ENCODE measurements around the gene IL10RB. TPM values are rescaled to one million over a fixed set of nuclear protein-coding genes. Genes with fewer than 3 reads are reported as not detected.

The IL10RB gene
- total RNA-seq, 2 experiments from 2014 or later: 25.3 to 25.9 TPM

DNA sequence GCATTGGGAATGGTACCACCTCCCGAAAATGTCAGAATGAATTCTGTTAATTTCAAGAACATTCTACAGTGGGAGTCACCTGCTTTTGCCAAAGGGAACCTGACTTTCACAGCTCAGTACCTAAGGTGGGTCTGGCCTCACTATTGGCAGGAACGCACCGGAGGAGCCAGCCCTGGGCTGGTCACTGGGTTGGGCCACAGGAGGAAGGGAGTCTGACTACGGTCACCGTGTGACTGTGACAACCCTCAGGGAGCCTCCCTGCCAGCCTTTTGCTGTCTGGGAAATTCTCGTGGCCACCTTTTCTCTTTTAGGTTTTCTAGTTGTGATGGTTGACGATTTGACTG is 2.2 kb downstream of the IL10RB start:
- H3K4me1 Mint-ChIP-seq: peaks cover 56% of the 10 kb centered on the region

DNA sequence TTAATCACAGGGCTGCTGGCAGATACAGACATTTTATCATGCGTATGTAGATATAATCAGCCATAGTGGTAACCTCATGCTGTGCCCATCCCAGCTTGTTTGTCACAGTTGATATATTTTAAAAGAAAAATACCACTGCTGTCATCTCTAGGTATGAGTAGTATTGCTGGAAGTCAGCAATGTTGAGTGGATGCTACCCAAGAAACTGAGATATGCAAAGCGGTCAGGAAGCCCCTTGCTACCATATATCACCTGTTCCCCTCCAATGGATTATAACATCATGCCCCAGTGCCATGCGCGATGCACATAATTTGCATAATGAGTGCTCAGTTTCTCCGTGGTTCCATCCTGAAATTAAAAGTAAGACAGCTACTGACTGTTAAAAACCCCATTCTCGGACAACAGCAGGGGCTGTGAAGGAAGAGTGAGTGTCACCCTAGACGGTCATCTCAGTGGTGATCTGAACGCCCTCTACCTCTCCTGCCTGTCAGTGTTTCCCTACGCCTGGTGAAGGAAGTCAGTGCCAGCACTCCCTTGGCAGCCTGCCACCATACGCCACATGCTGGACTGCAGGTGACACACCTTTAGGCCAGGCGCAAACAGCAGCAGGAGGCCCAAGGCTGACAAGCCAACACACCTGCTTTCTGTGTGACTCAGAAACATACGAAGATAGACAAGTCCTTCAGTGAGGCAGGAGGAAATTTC is 2.7 kb downstream of the IL10RB start:
- peaks cover 53% of the 10 kb centered on the region for H3K4me1 Mint-ChIP-seq
- H3K36me3 Mint-ChIP-seq: peaks cover 56% of the 10 kb centered on the region
- peak overlapping the region; percentile 37 for H3K4me3 Mint-ChIP-seq
- no peaks in the 10 kb centered on the region for H3K9me3 Mint-ChIP-seq
- peak overlapping the region; percentile 55 for H3K27ac Mint-ChIP-seq
- no peaks in the 10 kb centered on the region for H3K27me3 Mint-ChIP-seq
- DNase-seq: no peak

More for the DNA sequence above, 2.2 kb downstream of the IL10RB start:
- Mint-ChIP-seq H3K9me3 (no peaks in the 10 kb centered on the region), H3K27me3 (no peaks in the 10 kb centered on the region), H3K27ac (peak overlapping the region; percentile 55), H3K4me3 (peak overlapping the region; percentile 99), H3K36me3 (peaks cover 55% of the 10 kb centered on the region)
- DNase-seq: no peak

DNA sequence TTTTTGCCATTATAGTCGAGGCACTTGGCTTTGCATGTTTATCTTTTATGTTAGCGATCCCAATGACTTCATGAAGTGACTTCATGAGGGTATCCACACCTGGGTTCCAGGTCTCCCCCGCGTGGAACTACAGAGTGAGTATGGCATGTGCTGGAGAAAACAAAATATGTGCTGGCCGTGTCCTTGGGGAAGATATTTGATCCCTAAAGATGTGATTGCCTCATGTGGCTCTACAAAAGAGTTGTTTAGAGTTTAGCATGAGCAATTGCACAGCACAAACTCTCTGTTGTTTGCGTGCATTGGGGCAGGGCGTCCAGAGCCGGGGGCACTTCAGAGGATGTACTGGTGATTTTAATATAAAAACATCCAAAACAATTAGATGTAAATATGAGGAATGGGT is 4.8 kb downstream of the IL10RB start:
- H3K27ac Mint-ChIP-seq: no peak overlapping the region
- peaks cover 40% of the 10 kb centered on the region for H3K4me1 Mint-ChIP-seq

DNA sequence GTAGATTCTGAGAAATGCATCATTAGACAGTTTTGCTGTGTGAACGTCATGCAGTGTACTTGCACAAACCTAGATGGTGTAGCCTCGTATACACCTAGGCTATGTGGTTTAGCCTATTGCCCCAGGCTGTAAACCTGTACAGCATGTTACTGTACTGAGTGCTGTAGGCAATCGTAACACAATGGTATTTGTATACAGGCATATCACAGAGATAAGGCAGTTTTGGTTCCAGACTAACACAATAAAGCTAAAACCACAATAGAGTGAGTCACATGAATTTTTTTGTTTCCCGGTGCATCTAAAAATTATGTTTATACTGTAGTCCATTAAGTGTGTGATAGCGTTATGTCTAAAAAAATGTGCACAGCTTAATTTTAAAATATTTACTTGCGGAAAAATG is 6.9 kb downstream of the IL10RB start:
- peaks cover 27% of the 10 kb centered on the region for H3K4me1 Mint-ChIP-seq
- no peak overlapping the region for H3K27ac Mint-ChIP-seq
- H3K4me3 Mint-ChIP-seq: no peak overlapping the region
- no peak for DNase-seq
- H3K36me3 Mint-ChIP-seq: peaks cover 59% of the 10 kb centered on the region
- H3K9me3 Mint-ChIP-seq: no peaks in the 10 kb centered on the region
- H3K27me3 Mint-ChIP-seq: no peaks in the 10 kb centered on the region

More for the DNA sequence above, 4.8 kb downstream of the IL10RB start:
- no peaks in the 10 kb centered on the region for H3K27me3 Mint-ChIP-seq
- peaks cover 56% of the 10 kb centered on the region for H3K36me3 Mint-ChIP-seq
- H3K9me3 Mint-ChIP-seq: no peaks in the 10 kb centered on the region
- DNase-seq: no peak
- H3K4me3 Mint-ChIP-seq: no peak overlapping the region

DNA sequence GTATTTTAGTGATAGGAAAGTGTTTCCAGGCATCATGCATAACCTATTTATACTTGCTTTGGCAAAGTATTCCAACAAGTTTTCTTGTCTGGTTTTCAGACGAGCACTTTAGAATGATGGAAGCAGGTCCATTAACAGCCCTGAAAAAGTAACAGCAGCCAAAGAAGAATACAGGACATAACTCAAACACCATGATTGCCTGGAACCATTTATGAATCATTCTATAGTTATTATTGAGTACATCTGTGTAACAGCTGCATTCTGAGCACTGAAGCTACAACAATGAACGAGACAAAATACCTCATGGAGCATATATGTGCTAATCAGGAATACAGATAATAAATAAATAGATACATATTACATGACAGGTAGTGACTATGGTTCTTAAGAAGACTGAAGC is 12.6 kb downstream of the IL10RB start:
- Mint-ChIP-seq H3K27ac (no peak overlapping the region), H3K4me1 (no peaks in the 10 kb centered on the region), H3K27me3 (no peaks in the 10 kb centered on the region), H3K36me3 (peaks cover 54% of the 10 kb centered on the region), H3K4me3 (no peak overlapping the region), H3K9me3 (peaks cover 5% of the 10 kb centered on the region)
- DNase-seq: no peak

DNA sequence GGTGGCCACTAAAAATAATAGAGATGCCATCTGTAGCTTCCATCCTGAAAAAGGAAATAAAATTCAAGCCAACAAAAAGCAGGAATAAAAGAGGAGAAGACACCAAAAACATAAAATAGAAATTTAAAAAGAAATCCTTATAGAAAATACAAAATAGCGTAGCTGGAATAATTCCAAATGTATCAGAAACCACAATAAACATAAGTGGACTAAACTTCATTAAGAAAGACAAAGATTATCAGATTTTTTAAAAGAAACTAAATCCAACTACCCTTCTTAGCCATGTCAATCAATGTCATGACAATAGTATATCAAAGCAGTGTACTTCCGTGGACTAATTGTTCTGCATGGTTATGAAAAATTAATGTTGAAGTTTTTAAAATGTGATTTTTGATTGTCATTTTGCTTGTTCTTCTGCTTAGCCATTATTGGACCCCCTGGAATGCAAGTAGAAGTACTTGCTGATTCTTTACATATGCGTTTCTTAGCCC is 13.2 kb downstream of the IL10RB start:
- no peak overlapping the region for H3K4me3 Mint-ChIP-seq
- peaks cover 5% of the 10 kb centered on the region for H3K9me3 Mint-ChIP-seq
- H3K27me3 Mint-ChIP-seq: no peaks in the 10 kb centered on the region
- H3K4me1 Mint-ChIP-seq: no peaks in the 10 kb centered on the region
- H3K36me3 Mint-ChIP-seq: peaks cover 56% of the 10 kb centered on the region
- no peak overlapping the region for H3K27ac Mint-ChIP-seq
- no peak for DNase-seq

DNA sequence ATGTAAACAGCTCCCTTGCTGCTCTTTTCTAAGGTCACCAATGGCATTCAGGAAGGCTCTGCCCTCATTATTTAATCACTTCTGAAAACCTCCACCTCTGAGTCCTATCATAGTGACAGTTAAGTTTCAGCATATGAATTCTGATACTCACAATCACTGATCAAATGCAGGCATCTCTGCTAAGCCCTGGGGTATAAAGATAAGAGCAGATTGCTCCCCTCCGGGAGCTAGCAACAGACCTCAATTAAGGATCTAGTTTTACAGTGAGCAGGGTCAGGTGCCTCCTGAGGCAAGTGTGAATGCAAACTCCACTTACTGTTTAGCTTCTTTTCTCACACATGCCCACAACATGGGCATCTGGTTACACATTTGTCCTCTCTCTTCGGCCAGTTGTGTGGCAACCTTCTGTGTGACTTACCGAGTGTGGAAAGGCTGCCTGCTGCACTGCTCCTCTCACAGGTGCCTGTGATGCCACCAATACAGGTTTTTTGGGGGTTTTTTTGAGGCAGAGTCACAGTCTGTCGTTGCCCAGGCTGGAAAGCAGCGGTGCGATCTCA is 15.0 kb downstream of the IL10RB start:
- Mint-ChIP-seq H3K4me1 (no peaks in the 10 kb centered on the region), H3K4me3 (no peak overlapping the region), H3K27me3 (no peaks in the 10 kb centered on the region), H3K36me3 (peaks cover 49% of the 10 kb centered on the region), H3K9me3 (peaks cover 5% of the 10 kb centered on the region), H3K27ac (no peak overlapping the region)
- DNase-seq: no peak

DNA sequence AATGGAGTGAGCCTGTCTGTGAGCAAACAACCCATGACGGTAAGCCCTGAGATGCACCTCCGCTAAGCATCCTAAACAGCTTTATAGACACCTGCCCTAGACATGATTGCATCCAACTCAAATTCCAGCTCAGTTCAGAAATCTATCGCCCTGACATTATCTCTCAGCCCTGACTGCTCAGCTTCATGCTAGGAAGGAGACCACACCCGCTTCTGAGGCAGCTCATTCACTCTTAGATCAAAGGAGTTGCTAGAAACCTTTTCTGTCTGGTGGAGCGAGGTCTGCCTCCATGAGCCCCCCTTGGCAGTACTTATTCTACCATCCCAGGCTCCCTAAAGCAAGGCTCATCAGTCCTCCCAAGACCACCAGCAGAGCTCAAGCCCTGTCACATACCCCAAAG is 17.0 kb downstream of the IL10RB start:
- Mint-ChIP-seq H3K27ac (no peak overlapping the region), H3K4me1 (no peaks in the 10 kb centered on the region), H3K36me3 (peaks cover 38% of the 10 kb centered on the region), H3K4me3 (no peak overlapping the region), H3K9me3 (peaks cover 5% of the 10 kb centered on the region), H3K27me3 (no peaks in the 10 kb centered on the region)
- no peak for DNase-seq

DNA sequence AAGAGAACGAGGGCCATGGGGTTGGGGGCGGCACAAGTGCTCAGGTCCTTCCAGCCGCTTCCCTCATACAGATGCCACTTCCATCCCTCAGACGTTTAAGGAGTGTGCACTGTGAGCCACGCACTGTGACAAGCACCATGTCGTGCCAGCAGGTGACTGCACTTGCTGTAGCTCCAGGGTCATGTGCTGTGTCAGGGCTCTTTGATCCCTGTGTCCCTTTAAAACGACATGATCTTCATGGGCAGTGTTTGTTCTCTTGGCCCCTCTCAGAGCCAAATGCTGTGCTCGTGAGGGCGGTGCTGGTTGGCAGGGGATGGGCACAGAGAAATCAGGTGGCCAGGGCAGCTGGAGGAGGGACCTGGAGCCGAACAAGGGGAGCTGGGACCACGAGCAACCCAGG is 19.9 kb downstream of the IL10RB start:
- peaks cover 20% of the 10 kb centered on the region for H3K36me3 Mint-ChIP-seq
- no peak for DNase-seq
- H3K27me3 Mint-ChIP-seq: no peaks in the 10 kb centered on the region
- no peak overlapping the region for H3K4me3 Mint-ChIP-seq
- H3K27ac Mint-ChIP-seq: no peak overlapping the region
- no peaks in the 10 kb centered on the region for H3K4me1 Mint-ChIP-seq
- H3K9me3 Mint-ChIP-seq: no peaks in the 10 kb centered on the region

DNA sequence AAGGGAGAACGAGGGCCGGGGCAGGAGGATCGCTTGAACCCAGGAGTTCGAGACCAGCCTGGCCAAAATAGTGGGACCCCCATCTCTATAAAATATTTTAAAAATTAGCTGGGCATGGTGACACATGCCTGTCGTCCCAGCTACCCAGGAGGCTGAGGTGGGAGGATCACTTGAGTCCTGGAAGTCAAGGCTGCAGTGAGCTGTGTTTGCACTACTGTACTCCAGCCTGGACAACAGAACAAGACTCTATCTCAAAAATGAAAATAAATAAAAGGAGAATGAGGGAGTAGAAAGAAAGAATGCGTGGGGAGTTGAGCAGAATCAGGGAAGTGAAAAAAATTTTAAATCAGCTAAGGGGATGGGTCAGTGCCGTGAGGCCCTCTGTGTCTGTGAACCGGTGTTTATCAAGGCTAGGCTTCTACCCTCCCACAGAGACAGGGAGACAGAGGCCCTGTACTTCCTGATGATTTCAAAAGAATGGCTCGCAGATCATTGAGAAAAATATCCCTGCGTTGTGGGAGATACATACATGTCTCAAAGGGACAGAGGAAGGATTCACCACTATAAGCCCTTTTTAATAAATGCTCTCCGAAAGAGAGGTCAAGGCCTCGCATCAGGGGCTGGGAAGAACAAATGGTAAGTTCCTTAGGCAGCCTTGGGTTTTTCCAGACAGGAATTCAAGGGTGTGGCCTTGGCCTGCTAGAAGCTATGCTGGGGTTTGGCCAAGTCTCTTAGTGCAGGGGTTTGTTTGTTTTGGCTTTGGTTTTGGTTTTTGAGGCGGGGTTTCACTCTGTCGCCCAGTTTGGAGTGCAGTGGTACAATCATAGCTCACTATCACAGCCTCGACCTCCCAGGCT is 20.7 kb downstream of the IL10RB start:
- no peak for DNase-seq
- Mint-ChIP-seq H3K36me3 (peaks cover 20% of the 10 kb centered on the region), H3K9me3 (no peaks in the 10 kb centered on the region), H3K27me3 (no peaks in the 10 kb centered on the region), H3K4me3 (no peak overlapping the region), H3K4me1 (no peaks in the 10 kb centered on the region), H3K27ac (no peak overlapping the region)

DNA sequence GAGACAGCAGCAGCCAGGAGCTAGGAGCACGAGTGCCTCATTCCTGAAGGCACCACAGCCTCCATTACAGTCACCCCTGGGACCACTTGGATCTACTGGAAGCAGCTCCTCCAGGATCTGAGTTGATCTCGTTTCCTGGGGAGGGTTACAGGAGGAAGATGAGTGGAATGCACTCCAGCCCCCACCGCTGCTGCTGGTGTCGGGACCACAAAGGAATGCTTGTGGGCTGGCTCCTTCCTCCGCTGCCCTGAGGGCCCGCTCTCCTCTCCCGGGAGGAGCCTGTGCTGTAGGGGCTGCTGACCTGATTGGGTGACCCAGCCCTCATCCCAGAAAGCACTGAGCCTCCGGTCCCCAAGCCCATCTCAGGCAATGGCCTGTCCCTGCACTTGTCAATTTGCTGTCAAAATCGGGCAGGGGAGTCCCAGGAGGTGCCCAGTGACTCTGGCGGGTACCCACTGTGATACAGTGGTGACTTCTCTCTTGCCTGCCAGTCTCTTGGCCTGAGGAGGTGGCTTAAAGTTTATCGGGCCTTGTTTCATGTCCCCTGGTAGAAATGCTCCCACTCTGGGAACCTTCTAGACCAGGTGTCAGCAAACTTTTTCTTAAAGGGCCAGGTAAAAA is 23.1 kb downstream of the IL10RB start:
- peaks cover 19% of the 10 kb centered on the region for H3K4me1 Mint-ChIP-seq
- H3K36me3 Mint-ChIP-seq: peaks cover 21% of the 10 kb centered on the region
- H3K27me3 Mint-ChIP-seq: no peaks in the 10 kb centered on the region
- no peak for DNase-seq
- H3K9me3 Mint-ChIP-seq: no peaks in the 10 kb centered on the region
- H3K4me3 Mint-ChIP-seq: no peak overlapping the region
- H3K27ac Mint-ChIP-seq: no peak overlapping the region

DNA sequence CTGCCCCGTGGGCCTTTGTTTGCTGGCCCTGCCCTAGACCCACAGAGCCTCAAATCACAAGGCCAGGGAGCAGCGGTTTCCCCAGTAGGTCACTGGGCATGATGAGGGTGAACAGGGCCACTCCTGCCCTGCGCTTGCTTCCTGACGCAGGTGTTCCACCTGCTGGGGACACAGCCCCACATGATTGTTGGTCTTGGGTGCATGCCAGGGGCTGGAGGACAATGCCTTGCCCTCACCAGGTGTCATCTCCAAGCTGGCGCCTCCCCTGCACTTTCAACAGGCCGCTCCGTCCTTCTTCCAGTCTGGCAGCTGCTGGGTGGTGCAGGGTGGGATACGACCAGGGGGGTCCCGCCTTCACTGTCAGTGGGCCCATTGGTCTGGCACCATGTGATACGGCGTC is 24.3 kb downstream of the IL10RB start:
- no peaks in the 10 kb centered on the region for H3K27me3 Mint-ChIP-seq
- no peak for DNase-seq
- H3K36me3 Mint-ChIP-seq: peaks cover 24% of the 10 kb centered on the region
- peaks cover 22% of the 10 kb centered on the region for H3K4me1 Mint-ChIP-seq
- no peak overlapping the region for H3K27ac Mint-ChIP-seq
- no peak overlapping the region for H3K4me3 Mint-ChIP-seq
- no peaks in the 10 kb centered on the region for H3K9me3 Mint-ChIP-seq

DNA sequence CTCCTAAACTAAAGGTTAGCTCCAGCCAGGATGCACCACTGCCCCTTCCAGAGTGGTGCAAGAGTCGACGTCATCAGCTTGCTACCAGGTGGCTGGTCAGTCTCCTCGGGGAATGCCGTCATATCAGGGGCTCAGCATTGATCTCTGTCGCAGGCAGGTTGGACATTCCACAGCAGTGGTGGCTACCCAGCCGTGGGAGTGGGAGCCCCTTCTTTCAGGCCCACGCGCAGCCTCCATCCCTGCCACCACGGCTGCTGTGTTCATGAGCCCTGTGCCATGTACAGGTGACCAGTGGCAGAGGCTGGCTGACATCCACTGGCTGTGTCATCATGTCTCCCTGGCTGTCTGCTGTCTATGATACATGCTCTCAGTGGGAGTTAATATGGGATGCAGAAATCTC is 25.5 kb downstream of the IL10RB start:
- no peak overlapping the region for H3K27ac Mint-ChIP-seq
- H3K9me3 Mint-ChIP-seq: no peaks in the 10 kb centered on the region
- H3K4me1 Mint-ChIP-seq: peaks cover 22% of the 10 kb centered on the region
- no peak for DNase-seq
- H3K27me3 Mint-ChIP-seq: no peaks in the 10 kb centered on the region
- peaks cover 22% of the 10 kb centered on the region for H3K36me3 Mint-ChIP-seq
- no peak overlapping the region for H3K4me3 Mint-ChIP-seq

DNA sequence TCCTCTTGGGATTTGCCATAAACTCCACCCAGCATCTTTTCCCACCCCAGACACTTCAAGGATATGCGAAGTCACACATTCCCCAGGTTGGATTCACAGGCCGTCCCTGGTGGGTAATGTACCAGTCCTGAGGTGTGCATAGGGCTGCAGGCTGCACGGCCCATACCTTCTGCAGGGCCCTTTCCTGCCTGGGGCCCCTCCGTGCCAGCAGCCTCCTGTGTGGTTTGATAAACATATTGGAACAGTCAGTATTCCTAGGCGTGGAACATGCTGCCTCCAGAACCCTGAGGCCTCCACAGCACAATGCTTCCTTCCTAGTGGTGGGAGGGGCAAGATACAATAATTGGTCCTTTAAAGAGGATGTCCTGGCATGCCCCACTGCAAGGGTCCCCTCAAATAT is 26.6 kb downstream of the IL10RB start:
- Mint-ChIP-seq H3K4me1 (peaks cover 22% of the 10 kb centered on the region), H3K27me3 (no peaks in the 10 kb centered on the region), H3K9me3 (no peaks in the 10 kb centered on the region), H3K36me3 (peaks cover 26% of the 10 kb centered on the region), H3K4me3 (no peak overlapping the region), H3K27ac (no peak overlapping the region)
- no peak for DNase-seq

DNA sequence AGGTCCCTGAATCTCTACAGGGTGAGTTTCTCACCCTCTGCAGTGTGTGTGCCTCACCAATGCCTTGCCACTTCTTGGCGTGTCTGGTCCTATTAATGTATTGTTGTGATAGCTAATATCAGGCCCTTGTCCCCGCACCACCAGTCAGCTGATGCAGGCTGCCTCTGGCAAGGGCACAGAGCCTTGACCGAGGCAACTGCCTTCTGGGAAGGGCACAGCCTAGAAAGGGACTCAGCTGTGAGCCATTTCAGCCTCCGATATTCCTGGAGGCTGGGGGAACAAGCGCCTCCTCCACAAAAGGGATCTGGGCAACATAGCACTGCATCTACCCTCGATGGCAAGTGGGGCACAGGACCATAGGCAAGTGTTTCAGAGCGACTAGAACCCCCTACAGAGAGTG is 27.0 kb downstream of the IL10RB start:
- Mint-ChIP-seq H3K27ac (peak overlapping the region; percentile 74), H3K4me3 (no peak overlapping the region), H3K4me1 (peaks cover 24% of the 10 kb centered on the region), H3K27me3 (no peaks in the 10 kb centered on the region), H3K36me3 (peaks cover 30% of the 10 kb centered on the region), H3K9me3 (no peaks in the 10 kb centered on the region)
- no peak for DNase-seq

Measured in activated naive CD8-positive, alpha-beta T cell treated with anti-CD3 and anti-CD28 coated beads for 36 hours (primary cell).